GM12872 (cell line): ENCODE results near the gene TIMP1.

Source experiments
- CTCF ChIP-seq: IDR thresholded peaks from 3 replicates; pipeline ENCODE4 v1.5.1; 2011; ENCODE audit warnings: low read depth, mild to moderate bottlenecking, low read length, moderate library complexity; ENCODE audit not compliant: insufficient read depth

Gene TIMP1

GRCh38 chrX:47574547-47575301, 7.5 kb upstream of the TIMP1 start:
- TF ChIP-seq CTCF = no peak

- TF ChIP-seq CTCF = no peak
These were observed 6.0 kb upstream of the TIMP1 start for GRCh38 chrX:47576021-47576898.

DNA sequence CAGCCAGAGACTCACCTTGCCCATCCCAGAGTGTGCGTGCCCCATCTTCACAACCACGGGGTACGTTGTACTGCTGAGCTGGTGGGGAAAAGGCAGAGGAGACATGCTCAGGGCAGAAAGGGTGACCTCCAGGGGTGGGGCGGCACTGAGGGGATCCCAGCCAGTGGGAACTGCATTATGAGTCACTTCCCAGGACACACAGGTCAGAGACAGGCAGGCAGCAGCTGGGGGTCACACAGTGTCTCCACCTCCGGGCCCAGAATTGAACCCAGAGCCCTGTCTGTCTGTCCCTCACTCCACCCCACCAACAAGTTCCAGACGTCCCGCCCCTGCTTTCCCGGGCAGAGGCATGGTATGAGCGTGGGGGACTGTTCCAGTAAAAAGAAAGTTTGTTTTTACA, 4.8 kb upstream of the TIMP1 start:
- TF ChIP-seq CTCF = no peak

DNA sequence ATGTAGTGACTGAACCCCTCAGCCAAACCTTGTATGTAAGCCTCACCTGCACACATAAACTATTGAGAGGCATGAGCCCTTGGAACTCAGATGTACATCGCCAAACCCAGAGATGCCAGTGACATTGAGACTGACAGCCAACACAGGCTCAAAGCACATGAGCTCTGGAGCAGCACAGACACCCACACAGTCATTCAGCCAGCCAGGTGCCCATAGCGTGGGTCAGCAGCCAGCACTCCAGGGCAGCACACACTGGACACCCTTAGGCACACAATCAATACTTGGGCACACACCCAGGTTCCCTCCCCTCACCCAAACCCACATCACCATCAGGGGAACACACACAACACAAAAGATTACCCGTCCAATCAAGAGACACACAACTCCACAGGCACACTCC, 4.3 kb upstream of the TIMP1 start:
- no peak for TF ChIP-seq CTCF

DNA sequence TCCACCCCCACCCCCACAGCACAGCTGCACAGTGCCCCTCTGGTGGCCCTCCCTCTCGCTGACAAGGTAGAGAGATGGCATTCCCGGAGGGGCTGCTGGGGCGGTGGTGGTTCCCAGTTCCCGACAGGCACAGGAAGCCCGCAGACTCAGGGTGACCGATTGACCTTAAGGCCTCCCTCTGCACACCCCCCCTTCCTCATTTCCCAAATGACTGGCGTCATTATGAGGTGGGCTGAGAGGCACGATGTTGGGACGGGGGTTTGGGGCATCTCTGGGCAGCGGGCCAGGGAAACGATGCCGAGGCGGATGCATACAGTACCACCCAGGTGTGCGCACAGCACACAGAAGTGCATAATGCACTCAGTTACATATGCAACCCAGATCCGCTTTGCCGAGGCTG, 3.5 kb upstream of the TIMP1 start:
- TF ChIP-seq CTCF = no peak

DNA sequence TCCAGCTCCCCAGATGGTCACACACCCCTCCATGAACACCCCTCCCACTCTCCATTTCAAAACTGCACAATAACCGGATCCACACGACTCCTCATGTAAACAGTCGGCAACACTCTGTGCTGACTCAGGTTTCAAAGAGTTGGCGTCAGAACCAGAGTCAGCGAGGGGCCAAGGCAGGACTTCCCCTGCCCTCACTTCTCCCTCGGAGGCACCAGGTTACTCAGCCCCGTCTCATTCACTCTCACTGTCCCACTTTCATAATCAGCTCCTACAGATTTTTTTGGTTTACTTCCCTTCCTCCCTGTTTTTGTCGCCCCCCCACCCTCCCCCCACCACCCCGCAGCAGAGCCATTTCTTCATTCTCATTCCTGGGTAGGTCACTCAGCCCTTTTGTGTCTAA, 2.7 kb upstream of the TIMP1 start:
- no peak for TF ChIP-seq CTCF

GRCh38 chrX:47583240-47583861, 1.1 kb downstream of the TIMP1 start:
- TF ChIP-seq CTCF = no peak
